Adrenal gland (tissue), 5 donors: ENCODE data around the gene CCDC85C.
A peak's percentile ranks its signal among the peaks of the same experiment; 100 is the strongest.

Experiments
- CTCF ChIP-seq, 6 experiments: fragments of 450-650 bp in 4 of 6; fragments of 200-600 bp in 2 of 6; sonication (generic) in 1 of 6; IDR thresholded peaks; 1 replicate in 5 of 6; 2 replicates in 1 of 6; pipeline versions ENCODE4 v1.5.1 to v1.8.0; 2016 to 2021; ENCODE audit warnings: antibody characterized with exemption in 6 of 6, mild to moderate bottlenecking in 2 of 6, moderate library complexity in 1 of 6
- POLR2A ChIP-seq, 2 donors: fragments of 450-650 bp; IDR thresholded peaks; one replicate each; pipeline ENCODE4 v1.6.1; 2017; ENCODE audit warnings: antibody characterized with exemption in 2 of 2, mild to moderate bottlenecking in 2 of 2, moderate library complexity in 1 of 2
- donor health status: DM: no; HTN: no; CAD: no.

- TF ChIP-seq CTCF (IDR thresholded peaks at IDR 0.05) (no peak), POLR2A (IDR thresholded peaks at IDR 0.05) (peak in 1 of 2 donors; percentile 57)
Measured at GRCh38 chr14:99554184-99554583, 49.8 kb downstream of the CCDC85C start.
